Body of pancreas (tissue), 4 donors: ENCODE measurements around the gene CD80. TPM values are rescaled to one million over a fixed set of nuclear protein-coding genes. Genes with fewer than 3 reads are reported as not detected.

Experiments used
- ATAC-seq: fragments of 150-250 bp; one replicate; pipeline ENCODE4 v1.9.1; 2016
- DNase-seq, 4 donors: peaks; one replicate each; pipeline ENCODE4 v3.0.0-alpha.2; 2019
- H3K27ac ChIP-seq, 4 donors: fragments of 200-600 bp; sonication (generic); 1 replicate in 3 of 4; 2 replicates in 1 of 4; pipeline versions ENCODE4 v1.5.1 to v1.6.1; 2016 to 2019; ENCODE audit warnings: mild to moderate bottlenecking in 1 of 4, mixed read lengths in 1 of 4, moderate library complexity in 1 of 4
- H3K27me3 ChIP-seq, 2 donors: fragments of 200-600 bp; sonication (generic); one replicate each; pipeline ENCODE4 v1.6.0; 2016; ENCODE audit warnings: mild to moderate bottlenecking in 1 of 2
- H3K36me3 ChIP-seq, 2 donors: fragments of 200-600 bp; sonication (generic); replicated peaks in 1 of 2; 2 replicates each; pipeline ENCODE4 v1.5.1; 2016; ENCODE audit warnings: low read depth in 2 of 2; ENCODE audit not compliant: insufficient read depth in 1 of 2
- H3K4me1 ChIP-seq: fragments of 200-600 bp; sonication (generic); one replicate; pipeline ENCODE4 v1.6.0; 2016
- H3K4me3 ChIP-seq, 2 donors: fragments of 200-600 bp; sonication (generic); 1 replicate in 1 of 2; 2 replicates in 1 of 2; pipeline ENCODE4 v1.5.1; 2016 to 2019
- H3K9me3 ChIP-seq, 3 donors: fragments of 200-600 bp; sonication (generic); 1 replicate in 2 of 3; 2 replicates in 1 of 3; pipeline ENCODE4 v1.5.1; 2016
- CTCF ChIP-seq, 7 experiments: fragments of 450-650 bp in 4 of 7; fragments of 200-600 bp in 3 of 7; sonication (generic) in 3 of 7; IDR thresholded peaks; one replicate each; pipeline ENCODE4 v1.5.1; 2016 to 2019; ENCODE audit warnings: antibody characterized with exemption in 7 of 7
- POLR2A ChIP-seq, 3 donors: fragments of 450-650 bp; IDR thresholded peaks; one replicate each; pipeline ENCODE4 v1.6.1; 2016; ENCODE audit warnings: antibody characterized with exemption in 3 of 3, mild to moderate bottlenecking in 2 of 3
- WGBS, 2 donors: methylation state at CpG; one replicate each; pipeline ENCODE4 v1.1.5; 2017; 5-methylcytosine and 5-hydroxymethylcytosine counted together
- intact Hi-C: fragments of 100-400 bp; cut with DNase I; formaldehyde crosslinking; loops from one replicate; pipeline ENCODE4 v1.15.1; 2023
- total RNA-seq, 2 donors: library from RNA; depleted of rRNA; stranded (reverse); fragments of >200 nt; gene quantifications; one replicate each; pipeline ENCODE4 v1.1.0, GENCODE V29; 2016

Gene CD80
- total RNA-seq, 2 donors from 2014 or later = 0.26 TPM; not detected in 1

- no peaks in the 10 kb centered on the region for H3K36me3 ChIP-seq
- H3K27ac ChIP-seq = no peak overlapping the region
- TF ChIP-seq CTCF (IDR thresholded peaks at IDR 0.05) = no peak
- TF ChIP-seq POLR2A (IDR thresholded peaks at IDR 0.05) = no peak
- no peaks in the 10 kb centered on the region for H3K27me3 ChIP-seq
- no peak overlapping the region for H3K4me3 ChIP-seq
- ATAC-seq (no peak), DNase-seq (peak in 1 of 4 donors; percentile 21)
- no peaks in the 10 kb centered on the region for H3K9me3 ChIP-seq
- intact Hi-C loops = no loop called here
- WGBS, 2 donors = 44 to 63% methylated on average over 5 to 6 of the region's 6 CpGs
- H3K4me1 ChIP-seq = no peaks in the 10 kb centered on the region
Measured at GRCh38 chr3:119562307-119562961, 3.0 kb upstream of the CD80 start.

- Histone ChIP-seq H3K4me1 (no peaks in the 10 kb centered on the region), H3K27ac (no peak overlapping the region), H3K9me3 (no peaks in the 10 kb centered on the region), H3K36me3 (no peaks in the 10 kb centered on the region), H3K27me3 (no peaks in the 10 kb centered on the region), H3K4me3 (no peak overlapping the region)
- no peak for DNase-seq
- 70 to 81% methylated on average over 5 of the region's 5 CpGs for WGBS, 2 donors
- TF ChIP-seq CTCF (IDR thresholded peaks at IDR 0.05) = no peak
- no peak for TF ChIP-seq POLR2A (IDR thresholded peaks at IDR 0.05)
- intact Hi-C loops = no loop called here
- no peak for ATAC-seq
Measured at GRCh38 chr3:119560160-119560559, 746 bp upstream of the CD80 start.

- 79 to 82% methylated on average over 9 of the region's 9 CpGs for WGBS, 2 donors
- TF ChIP-seq CTCF (IDR thresholded peaks at IDR 0.05) (no peak), POLR2A (IDR thresholded peaks at IDR 0.05) (no peak)
- DNase-seq (no peak), ATAC-seq (no peak)
- no peaks in the 10 kb centered on the region for H3K4me1 ChIP-seq
- intact Hi-C loops = no loop called here
- H3K36me3 ChIP-seq = no peaks in the 10 kb centered on the region
- H3K9me3 ChIP-seq = no peaks in the 10 kb centered on the region
- H3K27me3 ChIP-seq = no peaks in the 10 kb centered on the region
- H3K4me3 ChIP-seq = no peak overlapping the region
- no peak overlapping the region for H3K27ac ChIP-seq
Measured at GRCh38 chr3:119558626-119559317, 642 bp downstream of the CD80 start.

GRCh38 chr3:119557877-119558269 is 1.5 kb downstream of the CD80 start:
- DNase-seq = no peak
- WGBS, 2 donors = 64 to 72% methylated on average over 3 of the region's 3 CpGs
- no peaks in the 10 kb centered on the region for H3K9me3 ChIP-seq
- no peak overlapping the region for H3K4me3 ChIP-seq
- no peaks in the 10 kb centered on the region for H3K27me3 ChIP-seq
- no peak for ATAC-seq
- H3K27ac ChIP-seq = no peak overlapping the region
- H3K36me3 ChIP-seq = no peaks in the 10 kb centered on the region
- intact Hi-C loops = no loop called here
- no peaks in the 10 kb centered on the region for H3K4me1 ChIP-seq
- TF ChIP-seq CTCF (IDR thresholded peaks at IDR 0.05) (no peak), POLR2A (IDR thresholded peaks at IDR 0.05) (no peak)
